CD4-positive, alpha-beta T cell treated with Interleukin-1 beta for 1 hour (primary cell): ENCODE data around the gene FOXQ1.
"Not testable (repeated sequence)": the region's sequence is repeated elsewhere in the genome, so short reads cannot be mapped to it uniquely, and the experiment has no call there.

ENCODE experiments used
- DNase-seq, 2 donors: peaks; one replicate each; pipeline ENCODE4 v3.0.0-alpha.2; 2020 to 2022

Gene FOXQ1

DNA sequence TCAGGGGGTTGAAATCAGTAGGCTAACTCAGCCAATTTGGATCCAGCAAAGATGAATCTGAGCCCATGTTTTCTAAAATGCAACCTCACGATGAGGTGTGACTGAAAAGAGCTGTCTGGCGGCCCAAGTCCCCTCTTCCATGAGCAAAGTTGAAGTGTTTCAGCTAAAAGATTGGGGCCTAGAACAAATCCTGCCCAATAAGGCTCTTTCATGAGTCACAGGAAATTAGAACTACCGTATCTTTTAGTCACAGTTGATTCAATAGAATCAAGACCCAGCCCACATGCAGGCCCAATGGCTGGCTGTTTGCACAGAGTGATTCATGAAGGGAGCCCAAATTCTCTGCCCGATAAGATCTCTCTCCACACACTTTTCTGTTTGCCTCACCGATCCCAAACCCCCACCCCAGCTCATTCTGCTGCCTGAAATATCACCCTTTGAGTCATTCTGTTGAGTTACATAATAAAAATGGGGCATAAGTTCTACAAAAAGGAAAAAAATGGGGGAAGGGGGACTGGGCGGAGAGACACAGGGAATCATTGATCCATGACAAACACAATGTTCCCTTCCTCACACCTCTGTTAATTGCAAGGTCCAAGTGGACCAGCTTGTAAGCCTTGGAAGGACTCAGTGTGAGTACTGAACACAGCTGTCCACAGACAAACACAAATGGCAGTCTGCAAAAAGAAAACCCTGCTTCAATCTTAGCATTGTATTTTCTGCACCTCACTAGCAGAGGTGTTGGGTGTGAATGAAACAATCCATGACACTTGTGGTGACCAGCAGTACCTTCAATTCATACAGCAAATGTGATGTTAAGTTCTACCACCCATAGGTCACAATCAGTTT lies 13.8 kb downstream of the FOXQ1 start:
- DNase-seq, result no peak

DNA sequence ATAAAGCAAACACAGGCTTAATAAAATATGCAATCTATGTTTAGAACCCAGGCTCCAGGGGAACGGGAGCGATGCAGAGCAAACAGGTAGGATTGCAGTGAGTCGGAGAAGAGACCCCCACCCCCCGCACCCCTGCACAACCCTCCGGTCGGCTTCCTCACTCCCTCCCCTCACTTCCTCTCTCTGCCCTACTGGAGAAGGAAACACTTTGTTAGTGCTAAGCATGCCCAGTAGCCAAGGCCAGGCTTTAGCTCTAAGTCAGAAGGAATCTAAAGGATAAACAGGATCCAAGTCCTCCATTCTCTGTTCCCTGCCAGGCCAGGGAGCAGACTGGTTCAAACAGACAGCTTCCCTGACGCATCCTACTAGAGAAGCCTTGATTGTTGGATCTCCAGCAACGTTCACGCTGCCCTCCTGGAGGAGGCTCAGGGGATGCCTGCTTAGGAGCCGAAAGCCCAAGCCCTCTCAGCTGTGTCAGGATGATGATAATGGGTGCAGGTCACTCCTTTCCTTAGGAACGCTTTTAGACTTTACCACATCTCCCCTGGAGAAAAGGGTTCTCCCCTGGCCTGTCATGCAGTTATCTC lies 14.7 kb downstream of the FOXQ1 start:
- DNase-seq, result no peak

DNA sequence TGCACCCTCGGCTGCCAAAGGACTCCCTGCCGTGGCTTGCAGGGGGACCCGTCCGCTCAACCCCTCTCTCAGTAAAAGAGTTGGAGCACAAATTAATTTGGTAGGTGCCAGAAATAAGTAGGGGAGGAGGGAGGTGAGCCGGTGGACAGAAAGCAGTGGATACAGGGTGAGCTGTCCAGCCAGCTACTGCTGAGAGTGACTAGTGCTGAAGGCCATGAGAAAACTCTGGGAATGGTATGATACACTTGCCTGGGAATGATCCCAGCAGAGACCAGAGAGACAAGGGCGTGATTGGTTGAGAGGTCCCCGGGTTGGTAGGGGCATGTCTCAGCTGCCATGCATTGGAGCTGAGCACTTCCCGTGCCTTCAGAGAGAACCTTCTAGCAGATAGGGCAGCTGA lies 15.7 kb downstream of the FOXQ1 start:
- no peak for DNase-seq

DNA sequence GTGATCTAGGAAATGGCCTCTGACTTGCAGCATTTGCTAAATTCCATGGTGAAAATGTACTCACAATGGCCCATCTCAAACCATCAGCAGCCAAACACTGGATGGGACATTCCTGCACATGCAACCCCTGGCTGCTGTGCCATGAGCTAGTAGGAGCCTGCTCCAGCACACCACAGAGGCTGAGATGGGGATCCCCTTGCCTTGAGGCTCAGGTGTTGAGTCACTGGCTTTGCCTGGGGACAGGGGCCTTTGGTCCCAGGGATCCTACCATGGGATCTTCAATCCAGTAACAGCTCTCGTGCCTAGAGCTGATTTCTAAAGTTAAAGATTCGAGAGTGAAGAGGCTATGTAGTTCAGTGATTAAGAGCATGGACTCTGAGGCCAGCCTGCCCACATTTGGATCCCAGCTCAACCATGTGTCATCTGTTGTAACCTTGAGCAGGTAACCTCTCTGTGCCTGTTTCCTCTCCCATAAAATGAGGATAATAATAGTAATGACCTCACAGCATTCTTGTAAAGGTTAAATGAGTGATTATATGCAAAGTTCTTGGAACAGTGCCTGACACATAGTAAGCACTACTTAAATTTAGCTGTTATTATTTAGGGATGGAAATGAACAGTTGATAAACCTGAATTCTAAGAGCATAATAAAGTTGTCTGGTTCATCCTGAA lies 16.4 kb downstream of the FOXQ1 start:
- no peak for DNase-seq

DNA sequence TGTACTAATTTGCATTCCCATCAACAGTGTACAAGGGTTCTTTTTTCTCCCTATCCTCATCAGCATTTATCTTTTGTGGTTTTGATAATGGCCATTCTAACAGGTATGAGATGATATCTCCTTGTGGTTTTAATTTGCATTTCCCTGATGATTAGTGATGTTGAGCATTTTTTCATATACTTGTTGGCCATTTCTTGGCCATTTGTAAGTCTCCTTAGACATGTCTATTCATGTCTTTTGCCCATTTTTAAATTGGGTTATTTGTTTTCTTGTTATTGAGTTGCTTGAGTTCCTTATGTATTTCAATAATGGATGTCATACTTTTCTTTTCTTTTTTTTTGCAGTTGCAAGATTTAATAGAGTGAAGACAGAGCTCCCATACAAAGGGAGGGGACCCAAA lies 17.8 kb downstream of the FOXQ1 start:
- DNase-seq, result no peak

DNA sequence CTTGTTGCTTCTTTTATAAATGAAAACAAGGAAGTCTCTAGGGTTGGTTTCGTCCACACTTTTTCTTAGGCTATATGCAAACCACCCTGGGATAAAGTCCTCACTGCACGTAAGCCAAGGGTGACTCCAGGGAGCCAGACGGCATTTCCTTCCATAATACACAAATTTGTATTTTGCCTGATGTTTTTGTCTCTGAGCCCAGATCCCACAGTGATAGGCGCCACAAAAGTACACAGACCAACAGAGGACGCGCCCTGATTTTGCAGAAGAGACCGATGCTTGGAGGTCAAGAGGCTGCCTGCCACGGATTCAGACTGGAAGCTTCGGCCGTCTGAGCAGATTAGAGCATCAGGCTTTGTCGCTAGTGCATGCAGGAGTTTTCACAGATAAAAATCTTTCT lies 22.8 kb downstream of the FOXQ1 start:
- DNase-seq, result no peak

DNA sequence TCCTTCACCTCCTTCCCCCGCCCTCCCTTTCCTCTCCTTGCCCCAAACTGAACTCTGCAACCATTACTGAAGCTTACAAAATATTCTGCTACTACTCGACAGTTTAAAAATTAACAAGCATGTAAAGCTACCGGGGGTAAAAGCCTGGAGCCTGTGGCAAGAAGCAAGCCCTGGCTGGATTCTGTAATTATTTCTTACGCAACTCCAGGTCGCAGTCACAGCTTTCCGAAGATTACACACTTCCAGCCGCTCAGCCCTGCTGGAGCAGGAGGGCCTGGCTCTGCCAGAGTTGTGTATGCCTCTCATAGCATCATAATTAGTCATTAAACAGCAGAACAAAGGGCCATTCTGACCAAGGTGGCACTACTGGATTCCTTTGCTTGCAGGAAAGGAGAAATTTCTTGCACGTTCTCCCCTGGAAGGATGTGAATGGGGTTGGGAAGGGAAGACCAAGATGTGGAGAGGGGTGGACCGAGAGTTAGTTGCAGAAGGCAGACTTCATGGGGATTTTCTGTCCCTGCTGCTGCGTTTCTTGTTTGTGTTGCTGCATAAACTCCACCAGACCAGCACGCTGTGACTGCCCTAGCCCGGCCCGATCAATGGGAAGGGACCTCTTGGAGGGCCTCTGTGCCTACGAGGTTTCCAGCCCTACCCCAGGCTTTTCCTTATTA lies 23.6 kb downstream of the FOXQ1 start:
- DNase-seq, result no peak

DNA sequence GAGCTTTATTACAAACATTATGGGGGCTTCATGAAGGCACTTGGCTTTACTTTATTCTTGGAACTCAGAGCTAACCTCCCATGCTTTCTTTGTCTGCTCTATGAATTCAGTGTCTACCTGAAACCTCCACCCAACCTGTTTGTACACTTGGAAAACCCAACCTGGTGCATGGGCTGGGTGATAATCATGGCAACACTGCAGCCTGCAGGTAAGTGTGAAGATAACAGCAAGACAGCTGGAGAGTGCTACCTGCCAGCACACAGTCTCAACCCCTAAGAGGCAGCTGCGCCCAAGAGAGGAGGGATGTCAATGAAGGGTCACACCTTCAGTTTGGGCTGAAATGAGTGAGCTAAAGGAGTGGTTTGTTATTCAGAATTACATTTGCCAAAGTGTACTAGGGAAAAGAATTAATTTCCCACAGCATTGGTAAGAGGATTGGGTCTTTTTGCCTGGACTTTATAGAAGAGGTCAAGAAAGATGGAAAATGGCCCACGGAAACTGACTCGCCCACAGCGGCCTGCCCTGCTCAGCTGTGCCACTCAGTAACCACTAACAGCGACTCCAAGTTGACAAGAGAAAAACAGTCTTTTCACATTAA lies 24.4 kb downstream of the FOXQ1 start:
- DNase-seq, result no peak

DNA sequence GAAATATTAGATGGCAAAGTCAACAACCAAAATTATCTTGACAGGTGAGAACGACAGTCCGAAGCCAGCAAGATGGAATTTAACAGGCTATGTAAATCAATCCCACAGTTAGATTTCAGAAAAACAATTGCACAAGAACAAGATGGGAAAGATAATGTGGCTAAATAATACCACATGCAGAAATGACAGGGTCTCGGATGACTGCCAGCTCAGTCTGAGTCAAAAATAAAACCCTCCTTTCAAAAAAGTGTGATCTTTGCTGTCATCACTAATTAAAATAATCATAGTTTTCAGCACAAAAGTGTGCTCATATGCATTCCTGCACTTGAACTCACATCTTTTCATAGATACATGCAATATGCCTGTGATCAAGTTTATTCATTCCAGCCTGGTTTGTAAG lies 25.9 kb downstream of the FOXQ1 start:
- no peak for DNase-seq

DNA sequence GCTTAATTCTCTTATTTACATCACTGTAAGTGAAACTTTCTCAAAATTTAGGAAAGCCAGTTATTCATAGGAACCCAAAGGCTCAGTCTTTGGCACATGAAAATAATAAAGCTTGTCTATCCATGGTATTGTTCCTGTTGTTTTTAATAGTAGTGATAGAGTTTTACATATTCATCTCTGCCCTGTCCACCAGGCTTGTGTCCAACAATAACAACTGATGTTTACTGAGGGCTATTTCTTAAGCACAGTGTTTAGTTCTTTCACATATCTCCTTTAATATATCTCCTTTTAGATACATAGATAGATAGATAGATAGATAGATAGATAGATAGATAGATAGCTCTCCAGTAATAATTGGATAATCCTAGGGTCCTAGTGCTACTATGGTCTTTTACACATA lies 34.2 kb downstream of the FOXQ1 start:
- DNase-seq, result no peak

DNA sequence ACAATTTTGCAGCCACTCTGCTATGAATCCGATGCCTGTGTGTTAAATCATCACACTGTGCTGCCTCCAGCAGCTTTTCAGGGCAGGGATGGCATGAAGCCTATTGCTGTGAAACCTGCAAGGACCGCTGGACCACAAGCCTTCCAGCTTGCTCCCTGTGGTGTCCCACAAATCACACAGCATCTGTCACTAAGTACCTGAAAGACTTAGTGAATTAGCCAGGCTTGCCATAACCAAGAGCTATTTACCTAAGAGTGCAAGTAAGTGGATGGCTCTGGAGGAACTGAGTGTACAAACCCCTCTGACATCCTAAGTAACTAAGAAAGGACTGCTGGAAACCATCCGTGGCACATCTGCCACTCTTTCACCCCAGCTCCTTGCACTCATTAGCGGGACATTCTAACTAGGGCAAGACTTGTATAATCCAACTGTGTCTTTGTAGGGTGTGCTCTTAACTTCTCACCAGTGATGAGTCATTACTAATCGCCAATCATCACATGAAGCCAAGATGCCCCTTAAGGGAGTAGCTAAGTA lies 34.7 kb downstream of the FOXQ1 start:
- no peak for DNase-seq

DNA sequence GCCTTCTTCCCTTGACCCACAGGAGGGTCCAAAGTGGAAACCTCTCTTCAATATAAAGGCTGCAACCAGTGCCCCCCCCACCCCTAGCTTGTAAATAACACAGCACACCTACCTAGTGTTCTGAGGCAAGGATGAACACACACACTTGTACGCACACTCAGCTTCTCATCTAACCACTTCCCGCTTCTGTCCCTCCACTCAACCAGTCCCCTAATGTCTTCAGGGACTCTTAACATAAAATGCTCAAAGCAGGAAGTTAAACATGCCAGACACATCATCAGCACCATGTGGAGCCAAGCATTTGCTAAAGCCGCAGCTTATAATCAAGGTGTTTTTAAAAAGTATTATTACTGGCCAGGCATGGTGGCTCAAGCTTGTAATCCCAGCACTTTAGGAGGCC lies 35.3 kb downstream of the FOXQ1 start:
- no peak for DNase-seq

DNA sequence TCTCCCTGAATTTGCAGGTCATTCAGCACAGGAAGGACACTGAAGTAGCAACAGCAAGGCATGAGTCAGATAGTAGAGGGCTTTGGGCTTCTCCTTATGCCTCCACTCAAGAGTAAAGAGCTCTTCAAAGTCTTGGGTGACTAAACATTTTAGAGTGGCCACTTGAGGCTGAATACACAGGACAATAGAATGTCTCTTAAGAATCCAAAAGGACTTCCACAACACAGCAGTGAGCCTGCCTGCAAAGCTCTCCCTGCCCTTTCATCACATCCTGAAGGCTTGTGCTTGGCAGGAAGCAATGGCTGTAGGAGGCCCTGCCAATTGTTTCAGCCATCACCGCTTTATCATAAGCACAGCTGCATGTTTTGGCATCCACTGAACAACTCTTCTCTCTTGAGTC lies 36.8 kb downstream of the FOXQ1 start:
- no peak for DNase-seq

DNA sequence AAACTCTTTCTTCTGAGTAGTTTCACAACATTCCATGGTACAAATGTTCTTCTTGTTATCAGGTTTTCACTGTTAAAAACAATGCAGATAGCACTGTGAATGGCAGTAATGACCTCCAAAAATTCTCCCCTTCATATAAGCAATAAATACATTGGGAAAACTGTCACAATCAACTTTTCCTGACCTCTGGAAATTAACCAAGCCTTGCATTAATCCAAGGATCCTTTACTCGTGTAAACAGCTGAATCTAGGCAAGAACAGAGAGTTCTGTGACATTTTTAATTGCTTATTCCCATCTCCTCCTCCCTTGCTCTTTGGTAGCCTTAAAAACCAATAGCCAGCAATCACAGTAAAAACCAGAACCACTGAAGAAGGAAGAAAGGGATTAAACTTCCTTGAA lies 37.8 kb downstream of the FOXQ1 start:
- no peak for DNase-seq

DNA sequence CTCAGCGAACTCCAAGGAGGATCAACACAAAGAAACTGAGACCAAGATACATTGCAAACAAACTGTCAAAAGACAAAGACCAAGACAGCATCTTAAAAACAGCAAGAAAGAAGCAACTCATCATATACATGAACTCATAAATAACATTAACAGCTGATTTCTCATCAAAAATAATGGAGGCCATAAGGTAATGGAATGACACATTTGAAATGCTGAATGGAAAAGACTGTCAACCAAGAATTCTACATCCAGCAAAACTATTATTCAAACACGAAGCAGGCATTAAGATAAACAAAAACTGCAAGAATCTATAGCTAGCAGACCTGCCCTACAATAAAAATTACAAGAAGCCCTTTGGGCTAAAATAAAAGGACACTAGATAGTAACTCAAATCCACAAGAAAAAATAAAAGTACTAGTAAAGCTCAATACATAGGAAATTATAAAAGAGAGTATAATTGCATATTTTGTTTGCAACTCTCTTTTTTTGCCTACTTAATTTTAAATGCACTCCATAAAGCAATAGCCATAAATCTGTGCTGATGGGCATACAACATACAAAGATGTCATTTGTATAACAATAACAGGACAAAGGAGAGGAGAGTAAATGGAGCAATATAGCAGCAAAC lies 39.6 kb downstream of the FOXQ1 start:
- no peak for DNase-seq

DNA sequence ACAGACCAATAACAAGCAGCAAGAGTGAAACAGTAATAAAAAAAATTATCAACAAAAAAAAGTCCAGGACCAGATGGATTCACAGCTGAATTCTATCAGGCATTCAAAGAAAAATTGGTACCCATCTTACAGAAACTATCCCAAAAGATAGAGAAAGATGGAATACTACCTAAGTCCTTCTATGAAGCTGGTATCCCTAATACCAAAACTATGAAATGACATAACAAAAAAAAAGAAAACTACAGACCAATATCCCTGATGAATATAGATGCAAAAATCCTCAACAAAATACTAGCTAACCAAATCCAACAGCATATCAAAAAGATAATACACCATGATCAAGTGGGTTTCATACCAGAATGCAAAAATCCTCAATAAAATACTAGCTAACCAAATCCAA lies 43.2 kb downstream of the FOXQ1 start:
- not testable (repeated sequence) for DNase-seq

DNA sequence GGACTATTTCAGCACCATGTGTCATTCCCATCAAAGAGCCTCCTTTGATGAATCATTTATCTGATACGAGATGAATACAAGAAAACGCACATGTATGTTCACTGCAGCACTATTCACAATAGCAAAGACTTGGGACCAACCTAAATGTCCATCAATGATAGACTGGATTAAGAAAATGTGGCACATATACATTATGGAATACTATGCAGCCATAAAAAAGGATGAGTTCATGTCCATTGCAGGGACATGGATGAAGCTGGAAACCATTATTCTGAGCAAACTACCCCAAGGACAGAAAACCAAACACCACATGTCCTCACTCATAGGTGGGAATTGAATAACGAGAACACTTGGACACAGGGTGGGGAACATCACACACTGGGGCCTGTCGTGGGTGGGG lies 49.8 kb downstream of the FOXQ1 start:
- not testable (repeated sequence) for DNase-seq

DNA sequence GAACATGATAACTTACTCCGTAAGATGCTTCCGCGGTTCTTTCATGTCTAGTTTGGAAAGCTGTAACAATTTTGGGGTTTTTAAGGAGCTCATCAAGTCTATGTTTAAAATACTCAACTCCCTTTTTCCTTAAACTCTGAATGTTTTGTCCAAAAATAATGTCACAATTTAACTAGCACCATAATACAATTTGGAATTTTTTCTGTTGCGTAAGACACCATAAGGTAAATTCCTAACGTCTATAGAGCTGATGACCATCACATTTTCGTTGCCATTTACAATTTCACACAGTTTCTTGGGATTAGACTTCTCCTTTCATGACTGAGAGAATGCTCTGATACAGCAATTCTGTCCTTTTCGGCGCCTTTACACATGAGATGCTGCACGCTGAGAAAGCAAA lies 50.7 kb downstream of the FOXQ1 start:
- DNase-seq, result no peak

DNA sequence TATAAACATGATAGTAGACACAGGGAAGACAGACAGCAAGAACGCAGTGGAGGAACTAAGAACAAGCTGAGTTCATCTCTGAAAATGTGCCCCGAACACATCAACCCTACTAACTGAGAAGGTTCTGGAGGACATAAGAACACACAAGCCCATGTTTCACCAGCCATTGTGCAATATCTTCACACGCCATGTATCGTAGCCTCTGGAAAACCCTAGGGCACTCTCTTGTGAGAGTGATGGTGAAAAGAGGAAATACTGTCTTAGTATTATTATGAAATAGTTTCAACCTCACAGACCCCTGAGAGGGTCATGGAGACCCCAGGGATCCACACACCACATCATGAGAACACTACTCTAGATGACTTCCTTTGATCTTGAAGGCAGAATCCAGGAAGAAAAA lies 51.4 kb downstream of the FOXQ1 start:
- DNase-seq, result no peak

DNA sequence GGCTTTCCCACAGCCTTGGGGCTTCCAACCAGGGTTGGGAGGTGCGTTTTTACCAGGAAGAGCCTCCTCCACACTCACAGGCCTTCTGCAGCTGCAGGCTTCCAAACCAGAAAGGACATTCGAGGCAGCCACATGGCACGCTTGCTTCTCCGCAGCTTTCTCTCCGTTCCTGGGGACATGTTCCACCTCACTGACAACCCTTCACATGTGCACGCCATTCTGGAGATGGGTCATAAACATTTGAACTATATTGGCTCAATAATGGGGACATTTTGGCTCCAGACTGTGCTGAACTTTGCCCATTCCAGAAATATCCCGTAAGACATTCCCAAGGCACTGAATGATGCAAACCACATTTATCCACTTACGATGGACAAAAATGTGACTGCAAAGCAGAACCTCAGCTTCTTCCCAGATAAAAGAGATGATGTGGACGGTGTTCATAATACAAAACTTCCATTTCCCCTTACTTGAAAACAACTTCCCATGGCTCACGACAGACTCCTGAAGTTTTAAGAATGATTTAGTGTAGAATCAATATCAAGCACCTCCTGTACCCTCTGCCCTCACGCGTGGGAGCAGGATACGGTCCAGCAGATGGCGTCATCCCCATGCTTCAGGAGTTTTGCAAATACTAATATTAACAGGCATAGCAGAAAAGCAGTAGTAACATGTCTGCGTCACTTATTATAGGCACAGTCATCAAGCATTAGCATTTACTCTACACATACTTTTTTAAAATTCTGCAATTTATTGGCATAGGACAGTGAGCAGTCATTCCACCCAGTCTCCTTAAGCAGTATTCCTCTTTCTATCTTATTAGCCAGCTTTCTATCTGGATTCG lies 52.1 kb downstream of the FOXQ1 start:
- no peak for DNase-seq
